ENCODE results near the gene R3HDML.
"Not testable (repeated sequence)": the region's sequence is repeated elsewhere in the genome, so short reads cannot be mapped to it uniquely, and the experiment has no call there.

Gene R3HDML, protein sequence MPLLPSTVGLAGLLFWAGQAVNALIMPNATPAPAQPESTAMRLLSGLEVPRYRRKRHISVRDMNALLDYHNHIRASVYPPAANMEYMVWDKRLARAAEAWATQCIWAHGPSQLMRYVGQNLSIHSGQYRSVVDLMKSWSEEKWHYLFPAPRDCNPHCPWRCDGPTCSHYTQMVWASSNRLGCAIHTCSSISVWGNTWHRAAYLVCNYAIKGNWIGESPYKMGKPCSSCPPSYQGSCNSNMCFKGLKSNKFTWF

DNA sequence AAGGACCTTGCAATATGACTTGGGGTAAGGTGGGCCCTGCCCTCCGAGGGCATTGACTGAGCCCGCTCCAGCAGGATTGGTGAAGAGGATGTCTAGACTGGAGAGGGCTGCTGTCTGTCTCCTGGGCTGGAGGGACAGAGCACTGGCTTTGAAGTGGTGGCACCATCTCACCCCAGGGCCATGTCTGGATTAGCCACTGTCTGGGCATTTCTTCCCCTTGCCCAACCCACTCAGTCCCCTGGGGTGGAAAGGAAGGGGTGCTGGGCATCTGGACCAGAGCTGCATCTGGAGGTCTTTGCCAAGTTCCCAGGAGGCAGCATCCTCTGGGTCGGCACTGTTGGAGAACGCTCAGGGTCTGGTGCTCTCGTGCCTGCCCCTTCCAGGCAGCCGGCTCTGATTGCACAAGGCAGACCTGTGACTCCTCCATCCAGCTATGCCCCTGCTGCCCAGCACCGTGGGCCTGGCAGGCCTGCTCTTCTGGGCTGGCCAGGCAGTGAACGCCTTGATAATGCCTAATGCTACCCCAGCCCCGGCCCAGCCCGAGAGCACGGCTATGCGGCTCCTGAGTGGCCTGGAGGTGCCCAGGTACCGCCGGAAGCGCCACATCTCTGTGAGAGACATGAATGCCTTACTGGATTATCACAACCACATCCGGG lies at the start of gene R3HDML:
TSS of gene R3HDML (plus strand) at position 319 of the 656 bp plus-strand sequence. CDS start at position 434, 115 bp downstream.
- no peak for DNase-seq

DNA sequence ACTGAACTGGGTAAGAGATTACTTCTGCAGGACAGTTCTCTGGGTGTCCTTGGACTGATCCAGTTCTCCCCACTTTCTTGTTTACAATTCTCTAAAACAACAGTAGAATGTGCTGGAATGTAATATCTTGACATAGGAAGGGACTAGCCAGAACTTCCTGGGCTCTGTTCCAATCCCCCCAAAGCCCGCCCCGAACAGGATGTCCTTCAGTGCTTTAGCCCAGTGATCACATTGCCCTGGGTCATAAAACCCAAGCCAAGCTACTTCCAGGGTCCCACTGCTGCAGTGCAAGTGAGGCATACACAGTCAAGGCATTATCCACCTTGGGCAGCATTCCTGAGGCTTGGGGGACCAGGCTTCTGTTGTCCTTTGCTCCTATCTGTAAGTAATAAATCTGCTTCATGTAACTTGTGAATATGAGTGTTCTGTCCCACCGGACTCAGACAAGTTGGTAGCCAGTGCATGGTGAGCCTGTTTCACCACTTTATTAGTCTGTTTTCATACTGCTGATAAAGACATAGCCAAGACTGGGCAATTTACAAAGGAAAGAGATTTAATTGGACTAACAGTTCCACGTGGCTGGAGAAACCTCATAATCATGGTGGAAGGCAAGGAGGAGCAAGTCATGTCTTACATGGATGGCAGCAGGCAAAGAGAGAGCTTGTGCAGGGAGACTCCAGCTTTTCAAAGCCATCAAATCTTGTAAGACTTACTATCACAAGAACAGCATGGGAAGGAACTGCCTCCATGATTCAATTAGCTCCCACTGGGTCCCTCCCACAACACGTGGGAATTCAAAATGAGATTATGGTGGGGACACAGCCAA lies 49.4 kb upstream of the R3HDML start:
- DNase-seq, result no peak

DNA sequence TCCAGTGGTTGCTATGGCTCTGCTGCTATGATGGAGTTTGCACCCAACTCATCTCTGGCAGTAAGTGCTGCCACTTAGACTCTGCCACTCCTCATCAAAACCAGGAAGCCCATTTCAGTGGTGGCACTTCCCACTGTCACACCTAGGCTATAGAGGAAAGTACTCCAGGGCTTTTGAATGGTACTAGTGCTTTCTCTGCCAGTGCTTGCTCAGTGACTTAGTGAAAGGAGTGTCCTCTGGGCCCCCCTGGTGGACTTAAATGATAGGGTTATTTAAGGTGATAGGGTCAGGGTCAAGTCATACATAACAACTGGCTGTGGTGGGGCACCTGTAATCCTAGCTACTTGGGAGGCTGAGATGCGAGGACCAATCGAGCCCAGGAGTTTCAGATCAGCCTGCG lies 48.6 kb upstream of the R3HDML start:
- DNase-seq, result no peak

DNA sequence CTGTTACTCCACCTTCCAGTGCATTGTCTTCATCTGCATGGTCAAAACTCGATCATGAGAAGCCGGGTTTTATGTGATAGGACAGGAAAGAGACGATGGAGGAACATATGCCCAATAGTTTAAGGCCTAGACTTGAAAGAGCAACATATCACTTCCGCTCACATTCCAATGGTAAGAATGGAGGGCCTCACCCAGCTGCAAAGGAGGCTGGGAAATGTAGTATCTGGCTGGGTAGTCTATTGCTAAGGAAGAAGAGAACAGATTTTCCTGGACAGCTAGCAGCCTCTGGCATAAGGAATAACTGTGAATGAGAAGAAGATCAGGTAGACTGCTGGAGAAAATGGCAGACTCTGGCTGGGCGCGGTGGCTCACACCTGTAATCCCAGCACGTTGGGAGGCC lies 45.1 kb upstream of the R3HDML start:
- DNase-seq, result no peak

DNA sequence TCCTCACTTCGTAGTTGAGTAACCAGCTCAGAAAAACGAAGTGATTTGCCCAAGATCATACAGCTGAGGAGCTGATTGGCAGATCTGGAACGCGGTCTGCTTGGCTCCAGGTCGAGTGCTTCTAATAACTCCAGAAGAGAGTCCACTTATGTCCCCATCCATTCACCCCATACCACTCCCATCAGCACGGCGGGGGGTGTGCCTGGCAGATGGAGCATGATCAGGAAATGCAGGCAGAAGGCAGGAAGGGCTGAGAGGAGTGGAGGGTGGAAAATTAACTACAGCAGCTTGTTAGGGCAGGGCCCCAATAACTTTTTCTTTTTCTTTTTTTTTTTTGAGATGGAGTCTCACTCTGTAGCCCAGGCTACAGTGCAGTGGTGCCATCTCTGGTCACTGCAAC lies 40.8 kb upstream of the R3HDML start:
- DNase-seq, result no peak

DNA sequence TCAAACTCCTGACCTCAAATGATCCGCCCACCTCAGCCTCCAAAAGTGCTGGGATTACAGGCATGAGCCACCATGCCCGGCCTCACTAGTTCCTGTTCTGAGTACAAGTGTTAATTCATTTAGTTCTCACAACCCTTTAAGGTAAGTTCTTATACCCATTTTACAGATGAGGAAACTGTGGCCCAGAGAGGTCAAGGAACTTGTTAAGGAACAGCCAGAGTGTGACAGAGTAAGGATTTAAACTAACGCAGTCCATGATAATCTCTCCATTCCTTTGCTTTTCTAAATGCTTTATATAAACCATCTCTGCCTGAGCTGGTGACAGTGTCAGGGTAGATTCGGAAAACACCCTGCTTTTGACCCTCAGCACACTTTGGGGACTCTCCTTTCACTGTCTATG lies 39.1 kb upstream of the R3HDML start:
- no peak for DNase-seq

DNA sequence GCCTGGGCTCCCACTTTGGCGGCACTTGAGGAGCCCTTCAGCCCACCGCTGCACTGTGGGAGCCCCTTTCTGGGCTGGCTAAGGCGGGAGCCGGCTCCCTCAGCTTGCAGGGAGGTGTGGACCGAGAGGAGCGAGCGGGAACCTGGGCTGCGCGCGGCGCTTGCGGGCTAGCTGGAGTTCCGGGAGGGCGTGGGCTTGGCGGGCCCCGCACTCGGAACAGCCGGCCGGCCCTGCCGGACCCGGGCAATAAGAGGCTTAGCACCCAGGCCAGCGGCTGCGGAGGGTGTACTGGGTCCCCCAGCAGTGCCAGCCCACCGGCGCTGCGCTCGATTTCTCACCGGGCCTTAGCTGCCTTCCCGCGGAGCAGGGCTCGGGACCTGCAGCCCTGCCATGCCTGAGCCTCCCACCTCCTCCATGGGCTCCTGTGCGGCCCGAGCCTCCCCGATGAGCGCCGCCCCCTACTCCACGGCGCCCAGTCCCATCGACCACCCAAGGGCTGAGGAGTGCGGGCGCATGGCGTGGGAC lies 37.8 kb upstream of the R3HDML start:
- DNase-seq, result not testable (repeated sequence)

DNA sequence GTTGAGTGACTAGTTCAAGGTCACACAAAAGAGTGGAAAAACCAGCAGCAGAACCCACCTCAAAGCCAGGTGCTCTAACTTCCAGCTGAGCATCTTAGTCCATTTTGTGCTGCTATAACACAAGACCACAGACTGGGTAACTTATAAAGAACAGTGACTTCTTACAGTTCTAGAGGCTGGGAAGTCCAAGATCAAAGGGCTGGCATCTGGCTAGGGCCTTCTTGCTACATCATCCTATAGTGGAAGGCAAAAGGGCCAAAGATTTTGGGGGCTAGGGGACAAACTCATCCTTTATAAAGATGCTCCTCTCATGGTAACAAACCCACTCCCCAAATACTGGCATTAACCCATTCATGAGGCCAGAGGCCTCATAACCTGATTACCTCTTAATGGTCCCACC lies 35.6 kb upstream of the R3HDML start:
- no peak for DNase-seq

DNA sequence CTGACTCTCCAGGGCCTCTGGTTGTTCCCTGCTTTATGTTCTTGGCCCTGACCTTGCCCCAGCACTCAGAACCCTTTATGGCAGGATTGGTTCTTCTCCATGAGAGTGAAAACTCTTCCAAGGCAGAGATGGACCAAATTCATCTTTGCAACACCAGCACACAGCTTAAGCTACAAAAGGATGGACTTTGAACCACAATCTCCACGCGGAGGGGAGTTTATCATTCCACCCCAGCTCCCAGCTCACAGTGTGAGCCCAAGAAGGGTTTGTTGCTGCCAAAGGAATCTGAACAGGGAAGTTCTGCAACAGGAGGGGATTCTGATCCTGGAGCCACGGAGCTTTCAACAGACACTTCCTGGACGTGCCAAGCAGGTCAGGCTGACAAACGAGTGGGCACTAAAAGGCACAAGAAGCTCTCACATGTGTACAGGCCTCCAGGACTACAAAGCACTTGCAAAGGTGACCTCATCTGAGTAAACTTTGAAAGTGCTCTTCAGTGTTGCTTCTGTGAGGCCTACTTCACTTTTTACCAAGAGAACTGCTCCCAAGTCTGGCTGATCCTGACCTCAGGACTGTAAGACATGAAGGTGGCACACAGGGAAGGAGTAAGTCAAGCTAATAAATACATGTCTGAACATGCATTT lies 34.7 kb upstream of the R3HDML start:
- no peak for DNase-seq

DNA sequence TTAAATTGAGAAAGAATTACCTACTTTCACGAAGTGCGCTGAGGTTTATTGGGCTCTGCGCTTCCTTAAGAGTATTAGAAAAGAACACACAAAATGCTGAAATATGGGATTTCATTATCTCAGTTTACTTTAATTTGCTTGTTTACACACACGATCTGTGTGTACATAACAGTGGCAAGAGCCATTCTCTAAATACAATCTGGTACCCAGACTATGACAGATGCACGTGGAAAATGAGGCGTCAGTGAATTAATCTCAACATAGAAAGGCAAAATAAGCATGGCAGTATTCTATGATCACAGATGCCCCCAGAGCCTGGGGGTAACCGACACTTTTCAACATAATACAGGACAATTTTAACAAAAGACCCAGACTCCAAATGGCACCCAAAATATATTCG lies 34.1 kb upstream of the R3HDML start:
- no peak for DNase-seq

DNA sequence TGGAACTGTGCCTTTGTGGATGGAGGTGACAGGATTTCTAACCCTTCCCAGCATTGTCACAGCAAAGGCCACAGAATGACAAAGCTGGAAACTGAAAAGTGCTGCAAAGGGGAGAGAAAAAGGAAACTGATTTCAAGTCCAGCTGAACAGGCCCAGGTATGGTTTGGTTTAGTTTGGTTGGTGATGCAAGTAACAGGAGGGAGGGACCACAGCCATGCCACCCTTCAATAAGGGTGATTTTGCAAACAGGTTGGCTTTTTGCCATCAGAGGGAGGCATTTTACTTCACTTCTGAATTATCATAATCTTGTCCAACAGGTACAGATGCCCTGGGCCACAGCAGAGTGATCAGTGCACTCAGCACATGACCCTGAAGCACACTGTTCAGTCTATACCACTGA lies 32.5 kb upstream of the R3HDML start:
- DNase-seq, result no peak

DNA sequence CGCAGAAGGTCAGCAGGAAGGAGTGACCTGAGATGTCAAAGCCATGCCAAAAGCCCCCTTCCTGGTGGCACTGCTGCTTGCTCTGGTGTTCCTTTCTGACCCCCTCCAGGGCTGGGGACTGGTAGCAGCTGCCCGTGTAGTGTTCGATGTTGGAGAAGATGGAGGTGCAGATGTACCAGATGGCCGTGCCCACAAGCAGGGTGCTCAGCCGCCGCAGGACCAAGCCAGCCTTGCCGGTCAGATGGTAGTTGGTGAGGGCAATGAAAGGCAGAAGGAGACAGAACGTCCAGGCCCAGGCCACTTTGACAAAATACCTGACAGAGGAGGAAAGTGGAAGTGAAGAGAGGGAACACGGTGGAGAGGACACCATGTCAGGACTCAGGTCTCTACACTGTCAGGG lies 29.9 kb upstream of the R3HDML start:
- DNase-seq, result no peak

DNA sequence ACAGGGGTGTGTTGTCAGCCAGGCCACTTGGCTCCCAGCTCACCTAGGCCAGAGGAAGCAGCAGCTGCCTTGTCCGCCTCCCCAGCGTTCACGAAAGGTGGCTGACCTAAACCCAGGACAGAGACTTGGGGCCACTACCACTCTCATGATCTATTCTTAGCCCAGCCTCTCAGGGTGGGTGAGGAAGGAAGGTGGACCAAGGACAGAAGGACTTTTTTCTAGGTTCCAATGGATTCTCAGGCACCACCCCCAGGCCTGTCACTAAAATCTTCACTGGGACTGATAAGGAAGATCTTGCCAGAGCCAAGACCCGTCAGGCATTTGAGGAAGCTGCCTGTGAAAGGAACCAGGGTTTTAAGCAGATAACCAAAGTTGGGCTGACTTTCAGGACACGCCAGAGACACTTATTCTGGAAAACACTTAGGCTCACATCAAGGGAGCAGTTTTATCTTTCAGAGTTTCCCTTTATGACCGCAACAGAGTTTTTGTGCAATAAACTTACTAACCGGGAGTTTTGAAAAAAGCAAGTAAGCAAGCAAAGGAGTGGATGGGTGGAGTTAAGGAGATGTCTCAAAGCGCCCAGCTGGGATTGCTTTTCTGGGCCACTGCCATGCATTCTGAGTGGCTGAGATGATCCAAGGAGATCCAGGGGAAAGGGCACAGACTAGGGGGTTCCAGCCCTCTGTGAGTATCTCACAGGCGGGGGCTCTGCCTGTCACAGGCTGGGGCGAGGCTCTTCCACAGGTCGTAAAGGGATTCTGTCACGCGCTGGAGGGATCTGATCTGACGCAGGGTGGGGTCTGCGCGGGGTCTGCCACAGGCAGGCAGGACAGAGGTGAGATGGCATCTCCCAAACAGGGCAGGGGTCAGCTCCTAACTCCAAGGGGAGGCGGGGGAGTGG lies 26.8 kb upstream of the R3HDML start:
- DNase-seq, result peak; percentile 83

DNA sequence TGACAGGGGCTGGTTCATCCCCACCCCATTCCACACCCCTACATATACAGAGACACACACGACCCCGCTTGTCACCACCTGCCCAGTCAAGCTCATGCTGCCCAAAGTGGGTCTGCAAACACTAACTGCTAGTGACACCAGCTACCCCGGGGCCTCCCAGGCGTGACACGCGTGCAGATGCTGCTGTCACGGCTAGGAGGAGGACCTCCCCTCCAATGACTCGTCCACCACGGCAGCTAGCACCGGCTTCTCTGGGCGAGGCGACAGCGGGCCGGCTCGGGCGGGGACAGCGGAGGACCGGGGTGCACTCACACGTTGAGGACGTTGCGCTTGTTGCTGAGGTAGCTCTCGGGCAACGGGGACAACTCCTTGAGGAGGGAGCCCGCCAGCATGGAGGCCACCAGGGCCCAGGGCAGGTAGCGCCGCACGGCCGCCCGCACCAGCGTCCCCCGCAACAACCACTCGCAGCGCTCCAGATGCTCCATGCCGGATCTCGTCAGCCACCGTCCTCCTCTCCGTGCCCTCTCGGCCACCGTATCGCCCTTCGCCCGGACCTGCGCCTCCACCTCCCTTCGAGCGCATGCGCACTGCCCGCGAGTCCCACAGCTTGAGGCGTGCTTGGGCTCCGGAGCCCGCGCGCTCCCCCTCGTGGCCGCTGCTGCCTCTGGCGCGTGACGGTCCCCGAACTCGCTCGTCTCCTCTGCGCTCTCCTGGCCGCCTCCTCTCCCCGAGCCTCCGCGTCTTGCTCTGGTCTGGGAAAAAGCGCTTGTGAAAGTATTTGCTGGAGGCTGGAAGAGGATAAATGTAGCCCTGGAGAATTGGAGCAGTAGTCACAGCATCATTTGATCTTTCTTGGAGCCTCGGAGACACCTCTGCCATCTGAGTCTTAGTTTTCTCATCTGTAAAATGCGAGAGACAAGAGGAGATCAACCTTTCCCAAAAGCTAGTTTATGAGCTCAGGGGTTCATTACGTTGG lies 25.9 kb upstream of the R3HDML start, which contains the start of gene FITM2:
TSS of gene FITM2 (minus strand) at position 539 of the 976 bp plus-strand sequence. CDS start at position 485, 54 bp downstream.
- DNase-seq, result peak; percentile 97

DNA sequence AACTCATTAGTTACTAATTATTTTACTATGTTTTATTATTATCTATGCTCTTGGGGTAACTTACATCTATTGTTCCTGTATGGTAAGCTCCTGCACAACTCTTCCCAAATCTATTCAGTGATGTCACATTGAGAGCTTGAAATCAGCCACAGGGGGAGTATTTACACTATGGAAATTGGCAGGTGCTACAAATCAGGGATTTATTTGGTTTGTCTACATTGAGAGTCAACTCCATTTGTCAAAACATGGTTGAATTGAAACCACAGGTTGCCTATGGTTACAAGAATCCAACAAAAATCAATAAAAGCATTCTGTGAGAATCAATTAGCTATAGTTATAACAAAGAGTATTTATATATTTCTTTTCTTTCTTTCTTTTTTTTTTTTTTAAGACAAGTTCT lies 22.0 kb upstream of the R3HDML start:
- no peak for DNase-seq

DNA sequence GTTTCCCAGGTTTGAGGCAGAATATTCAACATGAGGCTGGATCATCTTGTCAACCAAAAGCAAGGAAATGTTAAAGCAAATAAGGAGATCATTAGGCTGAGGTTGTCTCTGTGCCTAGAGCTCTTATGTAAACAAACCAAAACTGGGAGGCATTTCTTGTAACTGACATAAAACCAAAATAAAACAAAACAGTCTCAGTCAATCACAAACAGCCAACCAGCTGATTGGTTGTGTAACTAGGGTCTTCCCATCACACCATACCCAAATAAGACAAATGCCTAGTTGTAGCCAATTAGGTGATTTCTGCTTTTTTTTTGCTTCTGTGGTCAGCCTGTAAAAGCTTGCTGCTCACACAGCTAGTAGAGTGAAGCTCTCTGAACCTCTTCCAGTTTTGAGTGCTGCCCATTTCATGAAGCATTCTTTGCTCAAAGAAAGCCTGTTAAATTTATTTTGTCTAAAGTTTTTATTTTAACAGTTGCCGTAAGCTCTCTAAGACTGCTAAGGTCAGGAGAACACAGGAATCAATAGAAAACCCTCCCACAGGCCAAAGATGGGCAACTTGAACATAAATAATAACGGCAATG lies 16.9 kb upstream of the R3HDML start:
- DNase-seq, result no peak

DNA sequence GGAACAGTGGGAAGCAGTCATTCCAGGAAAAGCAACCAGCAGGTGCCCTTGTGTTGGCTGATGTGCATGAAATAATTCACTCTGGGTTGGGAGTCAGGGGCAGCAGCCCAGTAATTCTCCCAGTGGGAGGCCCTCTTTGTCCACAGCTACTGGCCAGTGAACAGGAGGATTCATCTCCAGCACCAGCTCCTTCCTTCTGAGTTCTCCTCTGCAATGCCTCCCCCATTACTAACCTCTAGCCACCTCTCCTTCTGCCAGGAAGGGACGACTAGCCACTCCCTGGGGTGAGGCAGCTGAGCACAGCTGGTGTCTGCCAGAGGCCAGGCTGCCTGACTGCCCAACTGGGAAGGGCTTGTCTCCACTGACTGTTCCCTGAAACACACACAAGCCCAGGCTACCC lies 12.5 kb upstream of the R3HDML start:
- no peak for DNase-seq

DNA sequence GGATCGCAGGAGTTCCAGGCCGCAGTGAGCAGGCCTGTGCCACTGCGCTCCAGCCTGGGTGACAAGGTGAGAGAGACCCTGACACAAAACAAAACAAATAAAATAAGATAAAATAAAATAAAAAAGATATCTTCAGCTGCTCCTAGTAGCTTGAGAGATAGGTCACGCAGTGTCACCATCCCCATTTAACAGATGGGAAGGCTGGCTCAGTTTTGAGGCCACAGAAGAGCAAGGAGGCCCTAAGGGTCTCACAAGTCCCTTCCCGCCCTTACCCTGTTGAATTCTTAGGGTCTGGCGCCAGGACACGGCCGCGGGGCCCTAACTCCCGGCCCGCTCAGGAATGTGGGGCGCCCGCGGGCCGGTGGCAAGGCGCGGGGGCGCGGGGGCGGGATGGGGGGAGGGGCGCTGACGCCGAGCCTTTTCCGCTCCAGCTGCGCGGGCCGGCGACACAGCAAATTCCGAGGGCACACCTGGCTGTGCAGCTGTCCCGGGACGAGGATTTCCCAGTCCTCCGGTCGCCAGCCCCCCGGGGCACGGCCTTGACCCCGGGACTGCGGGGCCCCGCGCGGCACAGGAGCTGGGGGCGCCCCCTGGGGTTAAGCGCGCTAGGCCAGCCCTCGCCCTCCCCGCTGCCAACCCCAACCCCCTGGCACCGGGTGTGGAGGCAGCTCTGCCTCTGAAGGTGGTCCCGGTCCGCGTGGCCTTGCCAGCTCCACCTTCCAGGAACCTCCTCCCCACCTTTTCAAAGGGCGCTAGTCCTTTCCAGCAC lies 10.3 kb upstream of the R3HDML start:
- no peak for DNase-seq

DNA sequence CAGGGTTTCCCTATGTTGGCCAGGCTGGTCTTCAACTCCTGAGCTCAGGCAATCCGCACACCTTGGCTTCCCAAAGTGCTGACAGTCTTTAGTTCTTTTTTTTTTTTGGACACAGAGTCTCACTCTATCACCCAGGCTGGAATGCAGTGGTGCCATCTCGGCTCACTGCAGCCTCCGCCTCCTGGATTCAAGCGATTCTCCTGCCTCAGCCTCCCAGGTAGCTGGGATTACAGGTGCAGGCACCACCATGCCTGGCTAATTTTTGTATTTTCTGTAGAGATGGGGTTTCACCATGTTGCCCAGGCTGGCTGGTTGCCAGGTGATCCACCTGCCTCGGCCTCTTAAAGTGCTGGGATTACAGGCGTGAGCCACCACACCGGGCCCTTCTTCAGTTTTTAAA lies 9.1 kb upstream of the R3HDML start:
- DNase-seq, result not testable (repeated sequence)

DNA sequence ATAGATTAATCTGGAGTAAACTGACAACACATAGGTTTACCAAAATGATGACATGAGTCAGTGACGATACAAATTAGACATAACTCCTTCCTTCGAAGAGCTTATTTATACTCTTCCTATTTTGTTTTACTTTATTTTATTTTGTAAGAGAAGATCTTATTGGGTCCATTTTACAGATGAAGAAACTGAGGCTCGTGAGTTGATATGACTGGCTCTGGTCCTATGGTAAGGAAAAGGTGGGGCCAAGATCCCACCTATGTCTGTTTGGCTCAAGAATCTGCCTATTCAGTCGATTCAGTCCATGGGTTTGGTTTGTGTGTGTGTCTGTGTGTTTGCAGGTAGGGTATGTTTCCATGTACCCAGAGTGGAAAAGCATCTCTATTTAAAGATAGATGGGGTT lies 8.4 kb upstream of the R3HDML start:
- DNase-seq, result no peak

All from OCI-M1 (cell line).